Lower lobe of right lung (tissue), 2 donors: ENCODE data around the gene TANK. TPM values are rescaled to one million over a fixed set of nuclear protein-coding genes. Genes with fewer than 3 reads are reported as not detected.

Experiments used
- ATAC-seq, 2 donors: fragments of 200-7000 bp; cut with Tn5 transposase; one replicate each; pipeline ENCODE4 v1.9.1; 2020 to 2022; ENCODE audit warnings: mild to moderate bottlenecking in 2 of 2, moderate library complexity in 2 of 2
- DNase-seq: peaks from one replicate; pipeline ENCODE4 v3.0.0-alpha.2; 2020
- H3K27ac ChIP-seq: fragments of 200-600 bp; one replicate; pipeline ENCODE4 v1.8.0; 2022
- H3K27me3 ChIP-seq: fragments of 200-600 bp; one replicate; pipeline ENCODE4 v1.8.0; 2022; ENCODE audit warnings: low read depth
- H3K36me3 ChIP-seq: fragments of 200-600 bp; one replicate; pipeline ENCODE4 v1.8.0; 2022; ENCODE audit warnings: mild to moderate bottlenecking
- H3K4me1 ChIP-seq: fragments of 200-600 bp; one replicate; pipeline ENCODE4 v1.8.0; 2022
- H3K4me3 ChIP-seq: fragments of 200-600 bp; one replicate; pipeline ENCODE4 v1.8.0; 2022; ENCODE audit warnings: mild to moderate bottlenecking
- H3K9me3 ChIP-seq: fragments of 200-600 bp; one replicate; pipeline ENCODE4 v1.8.0; 2022
- intact Hi-C: fragments of 100-400 bp; cut with DNase I; formaldehyde crosslinking; loops from one replicate; pipeline ENCODE4 v1.11.0; 2022
- total RNA-seq: library from RNA; stranded (reverse); fragmentation: NEBNext Ultra II Directional; extraction: Animal tissue kit (Norgen Biotek cat#: 25700); gene quantifications from one replicate; pipeline ENCODE4 v1.2.1, GENCODE V29; 2021
- TF ChIP-seq, protein P1 (sequence below): fragments of 200-600 bp; IDR thresholded peaks from one replicate; pipeline ENCODE4 v1.8.0; 2022; ENCODE audit warnings: antibody characterized with exemption, mild to moderate bottlenecking
- donor health status: DM: no; HTN: yes; CAD: no; lungs with severe emphysema.

TANK gene
- total RNA-seq, 1 donor from 2014 or later: 77.5 TPM

DNA sequence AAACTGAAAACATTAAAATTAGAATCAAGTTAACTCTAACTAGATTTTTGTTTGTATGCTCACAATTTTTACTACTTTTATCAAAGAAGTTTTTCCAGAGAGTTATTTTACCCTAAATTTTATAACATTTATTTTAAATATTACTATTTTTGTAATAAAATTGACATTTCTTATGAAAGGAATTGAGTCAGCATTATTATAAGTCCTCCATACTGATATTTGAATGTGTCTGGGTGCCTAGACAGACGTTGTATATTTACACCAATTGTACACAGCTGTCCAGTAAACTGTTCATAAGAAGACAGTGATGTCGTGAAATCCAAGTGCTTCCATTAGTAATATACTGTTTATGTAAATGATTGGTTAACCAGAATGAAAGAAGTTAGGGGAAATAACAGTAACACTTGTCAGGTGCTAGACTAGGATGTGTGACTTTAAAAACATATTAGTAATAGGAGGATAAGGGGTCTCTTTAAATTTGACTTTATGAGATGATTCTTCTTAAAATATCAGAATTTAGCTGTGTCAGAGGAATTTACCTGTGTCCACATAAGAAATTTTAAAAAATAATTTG is 73.7 kb downstream of the TANK start:
- ATAC-seq (no peak), DNase-seq (no peak)
- Histone ChIP-seq H3K9me3 (no peaks in the 10 kb centered on the region), H3K27ac (no peak overlapping the region), H3K36me3 (peaks cover 44% of the 10 kb centered on the region), H3K4me3 (no peak overlapping the region), H3K4me1 (peaks cover 8% of the 10 kb centered on the region), H3K27me3 (no peaks in the 10 kb centered on the region)
- intact Hi-C loops: no loop called here
- TF ChIP-seq, protein P1, sequence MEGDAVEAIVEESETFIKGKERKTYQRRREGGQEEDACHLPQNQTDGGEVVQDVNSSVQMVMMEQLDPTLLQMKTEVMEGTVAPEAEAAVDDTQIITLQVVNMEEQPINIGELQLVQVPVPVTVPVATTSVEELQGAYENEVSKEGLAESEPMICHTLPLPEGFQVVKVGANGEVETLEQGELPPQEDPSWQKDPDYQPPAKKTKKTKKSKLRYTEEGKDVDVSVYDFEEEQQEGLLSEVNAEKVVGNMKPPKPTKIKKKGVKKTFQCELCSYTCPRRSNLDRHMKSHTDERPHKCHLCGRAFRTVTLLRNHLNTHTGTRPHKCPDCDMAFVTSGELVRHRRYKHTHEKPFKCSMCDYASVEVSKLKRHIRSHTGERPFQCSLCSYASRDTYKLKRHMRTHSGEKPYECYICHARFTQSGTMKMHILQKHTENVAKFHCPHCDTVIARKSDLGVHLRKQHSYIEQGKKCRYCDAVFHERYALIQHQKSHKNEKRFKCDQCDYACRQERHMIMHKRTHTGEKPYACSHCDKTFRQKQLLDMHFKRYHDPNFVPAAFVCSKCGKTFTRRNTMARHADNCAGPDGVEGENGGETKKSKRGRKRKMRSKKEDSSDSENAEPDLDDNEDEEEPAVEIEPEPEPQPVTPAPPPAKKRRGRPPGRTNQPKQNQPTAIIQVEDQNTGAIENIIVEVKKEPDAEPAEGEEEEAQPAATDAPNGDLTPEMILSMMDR: no peak

DNA sequence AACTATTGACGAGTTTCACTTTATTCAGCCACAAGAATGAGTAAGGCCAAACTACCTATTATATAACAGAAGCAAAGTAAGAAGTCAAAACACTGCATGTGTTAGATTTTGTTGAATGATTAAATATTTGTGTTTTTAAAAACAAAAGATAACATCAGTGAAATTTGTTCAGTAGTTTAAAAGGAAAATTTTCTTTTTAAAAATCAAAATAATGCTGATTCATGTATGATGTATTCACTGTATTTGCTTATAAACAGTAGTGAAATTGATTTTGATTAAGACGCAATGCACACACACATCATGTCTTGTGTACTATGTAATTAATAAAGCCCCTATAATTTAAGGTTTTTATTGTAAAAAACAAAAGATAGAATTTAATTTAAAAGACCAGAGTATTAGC is 74.4 kb downstream of the TANK start:
- Histone ChIP-seq H3K9me3 (no peaks in the 10 kb centered on the region), H3K27me3 (no peaks in the 10 kb centered on the region), H3K4me1 (peaks cover 8% of the 10 kb centered on the region), H3K27ac (no peak overlapping the region), H3K4me3 (no peak overlapping the region), H3K36me3 (peaks cover 37% of the 10 kb centered on the region)
- TF ChIP-seq, protein P1: no peak
- intact Hi-C loops: no loop called here
- ATAC-seq: no peak
- DNase-seq: no peak

DNA sequence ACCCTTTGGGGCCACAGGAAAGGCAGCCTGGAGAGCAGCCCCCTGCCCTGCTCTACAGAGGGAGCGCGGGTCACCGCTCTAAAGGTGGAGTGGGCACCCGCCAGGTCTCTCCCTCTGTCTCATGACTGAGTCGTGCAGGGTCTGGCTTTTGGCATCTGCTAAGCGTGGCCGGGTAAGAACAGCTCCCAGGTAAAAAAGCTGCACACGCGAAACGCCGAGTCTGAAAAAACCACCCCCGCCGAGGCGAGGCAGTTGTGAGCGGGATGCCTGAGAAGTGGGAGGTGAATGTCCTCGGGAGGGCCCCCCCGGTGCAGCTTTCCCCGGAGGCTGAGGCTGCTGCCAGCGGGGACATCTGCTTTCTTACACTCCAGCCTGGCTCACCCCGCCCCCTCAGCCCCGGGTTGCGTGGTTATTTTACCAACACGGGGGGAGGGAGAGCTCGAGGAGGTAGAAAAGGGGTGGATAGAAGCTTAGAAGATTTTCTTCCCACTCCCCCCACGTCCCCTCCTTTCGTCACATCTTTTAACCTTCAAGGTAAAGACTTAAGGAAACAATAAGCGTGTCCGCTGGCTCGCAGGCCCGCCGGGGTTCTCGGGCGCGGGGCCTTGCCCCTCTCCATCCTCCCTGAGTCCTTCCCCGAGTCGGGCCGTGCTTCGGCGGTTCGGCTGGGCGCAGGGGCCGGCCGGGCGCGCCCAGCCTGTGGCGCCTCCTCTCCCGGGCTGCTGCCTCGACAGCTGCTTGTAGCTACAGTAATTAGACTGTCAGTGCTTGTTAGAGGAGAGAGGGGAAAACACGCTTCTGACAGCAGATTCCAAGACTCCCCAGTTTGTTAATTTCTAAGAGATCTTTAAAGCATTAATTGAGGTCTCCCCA is 77.4 kb downstream of the TANK start:
- peak overlapping the region; percentile 67 for H3K4me3 ChIP-seq
- H3K36me3 ChIP-seq: peaks cover 10% of the 10 kb centered on the region
- H3K4me1 ChIP-seq: peaks cover 8% of the 10 kb centered on the region
- TF ChIP-seq, protein P1: no peak
- DNase-seq (peak; percentile 64), ATAC-seq (peak; percentile 86 to 87)
- H3K27ac ChIP-seq: no peak overlapping the region
- intact Hi-C loops: no loop called here
- H3K9me3 ChIP-seq: no peaks in the 10 kb centered on the region
- H3K27me3 ChIP-seq: no peaks in the 10 kb centered on the region

DNA sequence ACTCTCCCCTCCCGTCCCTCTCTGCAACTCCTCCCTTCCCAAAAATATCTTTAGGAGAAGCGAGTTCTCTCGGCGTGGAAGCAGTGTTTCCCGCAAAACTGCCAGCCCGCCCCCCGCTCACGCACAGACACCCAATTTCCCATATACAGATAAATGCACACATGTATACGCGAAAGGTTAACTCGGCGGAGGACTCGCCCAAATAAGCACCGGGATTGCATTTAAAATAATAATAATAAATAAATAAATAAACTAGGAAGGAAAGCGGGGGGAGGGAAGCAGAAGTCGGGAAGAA is 78.0 kb downstream of the TANK start:
- peaks cover 8% of the 10 kb centered on the region for H3K4me1 ChIP-seq
- peaks cover 10% of the 10 kb centered on the region for H3K36me3 ChIP-seq
- intact Hi-C loops: no loop called here
- H3K27me3 ChIP-seq: no peaks in the 10 kb centered on the region
- DNase-seq (no peak), ATAC-seq (no peak)
- H3K9me3 ChIP-seq: no peaks in the 10 kb centered on the region
- TF ChIP-seq, protein P1: no peak
- peak overlapping the region; percentile 26 for H3K27ac ChIP-seq
- H3K4me3 ChIP-seq: peak overlapping the region; percentile 67

DNA sequence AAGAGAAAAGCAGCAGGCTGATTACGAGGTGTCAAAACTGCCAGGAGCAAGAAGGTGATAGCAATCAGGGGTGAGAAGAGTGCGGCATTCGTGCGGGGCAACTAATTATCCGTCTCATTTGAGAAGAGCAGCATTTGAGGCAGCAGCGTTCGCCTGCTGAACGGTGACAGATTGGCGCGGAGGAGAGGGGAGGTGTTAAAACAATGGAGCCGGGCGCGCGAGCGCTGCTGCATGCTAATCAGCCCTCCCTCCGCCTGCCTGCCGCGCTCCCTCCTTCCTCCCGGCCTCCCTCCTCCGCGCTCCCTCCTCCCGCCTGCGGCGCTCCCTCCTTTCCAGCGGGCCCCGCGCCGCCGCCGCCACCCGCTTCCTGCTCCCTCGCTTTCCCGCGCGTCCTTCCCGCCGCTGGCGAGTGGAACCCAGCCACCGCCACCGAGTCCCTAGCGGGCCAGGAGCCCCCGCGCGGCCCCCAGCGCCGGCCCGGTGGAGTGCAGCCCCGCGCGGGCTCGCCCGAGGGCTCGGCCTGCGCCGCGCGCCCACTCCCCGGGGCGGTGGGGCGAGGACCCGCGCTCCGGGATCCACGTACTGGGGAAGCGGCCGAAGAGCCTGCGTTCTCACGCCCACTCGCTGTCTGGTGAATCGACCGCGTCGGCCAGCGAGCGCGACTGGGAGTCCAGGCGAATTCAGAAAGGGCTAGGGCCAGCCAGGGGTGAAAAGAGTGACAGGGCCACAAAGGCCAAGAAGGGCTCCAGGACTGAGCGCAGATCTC is 78.5 kb downstream of the TANK start:
- intact Hi-C loops: no loop called here
- peaks cover 8% of the 10 kb centered on the region for H3K4me1 ChIP-seq
- ATAC-seq (peak; percentile 78 to 89), DNase-seq (peak; percentile 72)
- H3K27me3 ChIP-seq: no peaks in the 10 kb centered on the region
- H3K9me3 ChIP-seq: no peaks in the 10 kb centered on the region
- peaks cover 10% of the 10 kb centered on the region for H3K36me3 ChIP-seq
- peak overlapping the region; percentile 67 for H3K4me3 ChIP-seq
- H3K27ac ChIP-seq: peak overlapping the region; percentile 26
- TF ChIP-seq, protein P1: no peak
